ENCODE data around the gene MRC1. TPM values are rescaled to one million over a fixed set of nuclear protein-coding genes. Genes with fewer than 3 reads are reported as not detected.

Gene MRC1
- total and polyA plus RNA-seq, 10 of the 15 experiments (the other 5 are each of a cell fraction or from before 2014, with no cell fraction given): 0.01 to 0.21 (median 0.03) TPM; not detected in 5

DNA sequence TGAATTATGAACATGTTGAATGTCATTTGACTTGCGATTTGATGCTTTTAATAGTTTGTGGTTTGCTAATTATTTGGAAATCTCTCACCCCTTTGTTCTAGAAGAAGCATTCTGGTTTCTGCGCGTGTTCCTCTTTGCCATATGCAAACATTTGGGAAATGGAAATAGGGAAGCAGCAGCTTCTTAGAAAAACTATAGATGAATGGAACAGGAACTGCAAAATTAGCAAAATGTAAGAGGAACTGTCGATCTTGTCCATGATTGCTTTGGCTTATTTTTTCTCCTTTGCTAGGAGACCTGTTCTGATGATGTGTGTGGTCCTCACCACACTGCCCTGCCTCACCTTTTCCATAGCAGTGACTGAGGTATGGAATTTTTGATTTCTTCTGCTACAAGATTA is 38.1 kb upstream of the MRC1 start (continued):
- TF ChIP-seq IKZF1 (conservative IDR thresholded peaks at IDR 0.05): no peak
- TF ChIP-seq, protein P1, sequence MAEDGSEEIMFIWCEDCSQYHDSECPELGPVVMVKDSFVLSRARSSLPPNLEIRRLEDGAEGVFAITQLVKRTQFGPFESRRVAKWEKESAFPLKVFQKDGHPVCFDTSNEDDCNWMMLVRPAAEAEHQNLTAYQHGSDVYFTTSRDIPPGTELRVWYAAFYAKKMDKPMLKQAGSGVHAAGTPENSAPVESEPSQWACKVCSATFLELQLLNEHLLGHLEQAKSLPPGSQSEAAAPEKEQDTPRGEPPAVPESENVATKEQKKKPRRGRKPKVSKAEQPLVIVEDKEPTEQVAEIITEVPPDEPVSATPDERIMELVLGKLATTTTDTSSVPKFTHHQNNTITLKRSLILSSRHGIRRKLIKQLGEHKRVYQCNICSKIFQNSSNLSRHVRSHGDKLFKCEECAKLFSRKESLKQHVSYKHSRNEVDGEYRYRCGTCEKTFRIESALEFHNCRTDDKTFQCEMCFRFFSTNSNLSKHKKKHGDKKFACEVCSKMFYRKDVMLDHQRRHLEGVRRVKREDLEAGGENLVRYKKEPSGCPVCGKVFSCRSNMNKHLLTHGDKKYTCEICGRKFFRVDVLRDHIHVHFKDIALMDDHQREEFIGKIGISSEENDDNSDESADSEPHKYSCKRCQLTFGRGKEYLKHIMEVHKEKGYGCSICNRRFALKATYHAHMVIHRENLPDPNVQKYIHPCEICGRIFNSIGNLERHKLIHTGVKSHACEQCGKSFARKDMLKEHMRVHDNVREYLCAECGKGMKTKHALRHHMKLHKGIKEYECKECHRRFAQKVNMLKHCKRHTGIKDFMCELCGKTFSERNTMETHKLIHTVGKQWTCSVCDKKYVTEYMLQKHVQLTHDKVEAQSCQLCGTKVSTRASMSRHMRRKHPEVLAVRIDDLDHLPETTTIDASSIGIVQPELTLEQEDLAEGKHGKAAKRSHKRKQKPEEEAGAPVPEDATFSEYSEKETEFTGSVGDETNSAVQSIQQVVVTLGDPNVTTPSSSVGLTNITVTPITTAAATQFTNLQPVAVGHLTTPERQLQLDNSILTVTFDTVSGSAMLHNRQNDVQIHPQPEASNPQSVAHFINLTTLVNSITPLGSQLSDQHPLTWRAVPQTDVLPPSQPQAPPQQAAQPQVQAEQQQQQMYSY (CRISPR knock-in tag; IDR thresholded peaks at IDR 0.05): no peak

DNA sequence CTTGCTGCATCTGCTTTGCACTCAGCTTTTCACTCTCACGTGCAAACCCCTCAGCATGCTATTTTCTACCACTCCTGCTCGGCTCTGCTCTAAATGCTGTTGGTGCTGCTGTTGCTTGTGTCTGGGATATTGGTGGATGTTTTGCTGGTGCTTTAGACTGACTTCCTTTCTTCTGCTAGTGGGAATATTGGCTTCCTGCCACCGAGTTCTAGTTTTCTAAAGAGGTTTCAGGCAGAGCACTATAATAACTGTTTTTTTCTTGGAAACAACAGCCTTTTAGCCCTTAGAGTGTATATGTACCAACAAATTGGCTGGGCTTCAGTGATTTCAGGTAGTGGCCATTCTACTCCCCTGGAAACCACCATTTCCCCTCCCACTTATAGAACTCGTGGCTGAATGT is 29.4 kb upstream of the MRC1 start:
- WGBS (ENCODE audit: insufficient coverage, insufficient replicate concordance, low lambda C conversion rate, missing lambda C conversion rate): 0% methylated on average over 4 of the region's 4 CpGs
- H3K27me3 ChIP-seq (replicated peaks in 1 of 2; ENCODE audit: control insufficient read depth in 2 of 2, insufficient read depth in 2 of 2, low read length in 1 of 2): no peaks in the 10 kb centered on the region
- SMC1A ChIA-PET (ENCODE audit: uncharacterized antibody, unreplicated experiment): interaction anchor here (1.6 kb wide), 1 partner anchor 21 kb away, joined by 3 read pairs; no protein-coding TSS in a partner anchor
- no peak overlapping the region for H3K4me2 ChIP-seq (ENCODE audit: control insufficient read depth, insufficient read depth)
- no peak for DNase-seq (ENCODE audit: low read depth, low spot score)
- TF ChIP-seq, protein P2, sequence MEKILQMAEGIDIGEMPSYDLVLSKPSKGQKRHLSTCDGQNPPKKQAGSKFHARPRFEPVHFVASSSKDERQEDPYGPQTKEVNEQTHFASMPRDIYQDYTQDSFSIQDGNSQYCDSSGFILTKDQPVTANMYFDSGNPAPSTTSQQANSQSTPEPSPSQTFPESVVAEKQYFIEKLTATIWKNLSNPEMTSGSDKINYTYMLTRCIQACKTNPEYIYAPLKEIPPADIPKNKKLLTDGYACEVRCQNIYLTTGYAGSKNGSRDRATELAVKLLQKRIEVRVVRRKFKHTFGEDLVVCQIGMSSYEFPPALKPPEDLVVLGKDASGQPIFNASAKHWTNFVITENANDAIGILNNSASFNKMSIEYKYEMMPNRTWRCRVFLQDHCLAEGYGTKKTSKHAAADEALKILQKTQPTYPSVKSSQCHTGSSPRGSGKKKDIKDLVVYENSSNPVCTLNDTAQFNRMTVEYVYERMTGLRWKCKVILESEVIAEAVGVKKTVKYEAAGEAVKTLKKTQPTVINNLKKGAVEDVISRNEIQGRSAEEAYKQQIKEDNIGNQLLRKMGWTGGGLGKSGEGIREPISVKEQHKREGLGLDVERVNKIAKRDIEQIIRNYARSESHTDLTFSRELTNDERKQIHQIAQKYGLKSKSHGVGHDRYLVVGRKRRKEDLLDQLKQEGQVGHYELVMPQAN (conservative IDR thresholded peaks at IDR 0.05): no peak
- TF ChIP-seq RELA (IDR thresholded peaks at IDR 0.05; ENCODE audit: borderline replicate concordance, partially characterized antibody) (no peak), SREBF1 (IDR thresholded peaks at IDR 0.05; ENCODE audit: low read length) (no peak)
- H3K4me1 ChIP-seq (ENCODE audit: control insufficient read depth, insufficient read depth, low read length): no peaks in the 10 kb centered on the region
- H3K27ac ChIP-seq (ENCODE audit: control insufficient read depth, insufficient read depth): no peak overlapping the region
- no peaks in the 10 kb centered on the region for H3K9me3 ChIP-seq (replicated peaks; ENCODE audit: control insufficient read depth, insufficient read depth, low read length)
- H3K79me2 ChIP-seq (ENCODE audit: control insufficient read depth, insufficient read depth, low read length): no peaks in the 10 kb centered on the region
- BruUV-seq (replicated peaks): no TSS peak
- CTCF ChIA-PET: no interaction called here
- POLR2A ChIA-PET: no interaction called here
- H3K9ac ChIP-seq (ENCODE audit: control insufficient read depth, insufficient read depth, low read length): no peak overlapping the region
- in situ Hi-C loops (cut with MboI): no loop called here
- H4K20me1 ChIP-seq (ENCODE audit: control insufficient read depth, insufficient read depth): no peaks in the 10 kb centered on the region
- no peak overlapping the region for H2AFZ ChIP-seq (ENCODE audit: control insufficient read depth, low read depth, low read length)
- no peak overlapping the region for H3K4me3 ChIP-seq
- H3K36me3 ChIP-seq (ENCODE audit: control insufficient read depth in 2 of 2, insufficient read depth in 2 of 2, low read length in 1 of 2): no peaks in the 10 kb centered on the region
- no peak for ATAC-seq
- RAD21 ChIA-PET (ENCODE audit: unreplicated experiment): no interaction called here
- FAIRE-seq: no peak
- intact Hi-C loops (cut with micrococcal nuclease; ENCODE audit: unreplicated experiment): no loop called here

Data from GM12878 (cell line).